Peyer's patch (tissue), 4 donors: ENCODE measurements around the gene SLC22A2.

Source experiments
- CTCF ChIP-seq, 6 experiments: fragments of 450-650 bp in 4 of 6; fragments of 200-600 bp in 2 of 6; sonication (generic) in 1 of 6; IDR thresholded peaks; one replicate each; pipeline ENCODE4 v1.5.1; 2017 to 2019; ENCODE audit warnings: antibody characterized with exemption in 6 of 6, mild to moderate bottlenecking in 3 of 6, moderate library complexity in 1 of 6
- POLR2A ChIP-seq, 2 donors: fragments of 450-650 bp; IDR thresholded peaks; one replicate each; pipeline ENCODE4 v1.5.1; 2017; ENCODE audit warnings: antibody characterized with exemption in 2 of 2, mild to moderate bottlenecking in 2 of 2, moderate library complexity in 2 of 2

GRCh38 chr6:160203953-160204352 lies 54.7 kb downstream of the SLC22A2 start:
- TF ChIP-seq CTCF (IDR thresholded peaks at IDR 0.05) (no peak), POLR2A (IDR thresholded peaks at IDR 0.05) (no peak)
